HL-60 (cell line): ENCODE results near the gene ZNF692.

Experiments
- CTCF ChIP-seq: IDR thresholded peaks from one replicate; pipeline ENCODE4 v1.5.1; 2011; ENCODE audit warnings: low read length, control low read depth, inconsistent platforms; ENCODE audit not compliant: insufficient read depth
- GABPA ChIP-seq: IDR thresholded peaks from 2 replicates; pipeline ENCODE4 v1.6.1; 2012; ENCODE audit warnings: low read depth
- POLR2AphosphoS5 ChIP-seq: IDR thresholded peaks from 2 replicates; pipeline ENCODE4 v1.6.1; 2012; ENCODE audit warnings: low read depth
- TF ChIP-seq, protein P1 (sequence below): IDR thresholded peaks from 2 replicates; pipeline ENCODE4 v1.6.1; 2012; ENCODE audit warnings: low read depth; ENCODE audit not compliant: insufficient replicate concordance

- TF ChIP-seq CTCF = peak; percentile 45
- TF ChIP-seq, protein P1, sequence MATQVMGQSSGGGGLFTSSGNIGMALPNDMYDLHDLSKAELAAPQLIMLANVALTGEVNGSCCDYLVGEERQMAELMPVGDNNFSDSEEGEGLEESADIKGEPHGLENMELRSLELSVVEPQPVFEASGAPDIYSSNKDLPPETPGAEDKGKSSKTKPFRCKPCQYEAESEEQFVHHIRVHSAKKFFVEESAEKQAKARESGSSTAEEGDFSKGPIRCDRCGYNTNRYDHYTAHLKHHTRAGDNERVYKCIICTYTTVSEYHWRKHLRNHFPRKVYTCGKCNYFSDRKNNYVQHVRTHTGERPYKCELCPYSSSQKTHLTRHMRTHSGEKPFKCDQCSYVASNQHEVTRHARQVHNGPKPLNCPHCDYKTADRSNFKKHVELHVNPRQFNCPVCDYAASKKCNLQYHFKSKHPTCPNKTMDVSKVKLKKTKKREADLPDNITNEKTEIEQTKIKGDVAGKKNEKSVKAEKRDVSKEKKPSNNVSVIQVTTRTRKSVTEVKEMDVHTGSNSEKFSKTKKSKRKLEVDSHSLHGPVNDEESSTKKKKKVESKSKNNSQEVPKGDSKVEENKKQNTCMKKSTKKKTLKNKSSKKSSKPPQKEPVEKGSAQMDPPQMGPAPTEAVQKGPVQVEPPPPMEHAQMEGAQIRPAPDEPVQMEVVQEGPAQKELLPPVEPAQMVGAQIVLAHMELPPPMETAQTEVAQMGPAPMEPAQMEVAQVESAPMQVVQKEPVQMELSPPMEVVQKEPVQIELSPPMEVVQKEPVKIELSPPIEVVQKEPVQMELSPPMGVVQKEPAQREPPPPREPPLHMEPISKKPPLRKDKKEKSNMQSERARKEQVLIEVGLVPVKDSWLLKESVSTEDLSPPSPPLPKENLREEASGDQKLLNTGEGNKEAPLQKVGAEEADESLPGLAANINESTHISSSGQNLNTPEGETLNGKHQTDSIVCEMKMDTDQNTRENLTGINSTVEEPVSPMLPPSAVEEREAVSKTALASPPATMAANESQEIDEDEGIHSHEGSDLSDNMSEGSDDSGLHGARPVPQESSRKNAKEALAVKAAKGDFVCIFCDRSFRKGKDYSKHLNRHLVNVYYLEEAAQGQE = peak; percentile 35
- peak; percentile 44; the same call in 1 of the 2 replicates for TF ChIP-seq POLR2AphosphoS5
- no peak for TF ChIP-seq GABPA
Observed at GRCh38 chr1:248858096-248858890, 592 bp downstream of the ZNF692 start.
